Skeletal muscle cell (primary cell): ENCODE measurements around the gene ANGPTL4.
"Not testable (repeated sequence)": the region's sequence is repeated elsewhere in the genome, so short reads cannot be mapped to it uniquely, and the experiment has no call there.

Experiments used
- DNase-seq: peaks from one replicate; pipeline ENCODE4 v3.0.0-alpha.2; 2010; ENCODE audit warnings: low read depth
- H3K4me3 ChIP-seq: 2 replicates; pipeline ENCODE4 v1.5.1; 2011; ENCODE audit warnings: low read depth, mild to moderate bottlenecking, control low read depth, low read length, moderate library complexity

The ANGPTL4 gene

DNA sequence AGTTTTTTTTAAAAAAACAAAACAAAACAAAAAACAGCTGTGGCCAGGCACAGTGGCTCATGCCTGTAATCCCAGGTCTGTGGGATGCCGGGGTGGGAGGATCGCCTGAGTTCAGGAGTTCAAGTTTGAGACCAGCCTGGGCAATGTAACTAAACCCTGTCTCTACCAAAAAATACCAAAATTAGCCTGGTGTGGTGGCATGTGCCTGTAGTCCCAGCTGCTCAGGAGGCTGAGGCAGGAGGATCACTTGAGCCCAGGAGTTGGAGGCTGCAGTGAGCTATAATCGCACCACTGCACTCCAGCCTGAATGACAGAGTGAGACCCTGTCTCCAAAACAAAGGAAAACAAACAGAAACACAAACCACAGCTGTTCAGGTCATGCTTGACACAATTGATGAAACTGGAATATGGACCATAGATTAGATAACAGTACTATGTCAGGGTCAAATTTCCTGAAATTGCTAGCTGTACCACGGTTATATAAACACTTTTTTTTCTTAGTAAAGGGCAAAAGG, 6.9 kb upstream of the ANGPTL4 start:
- DNase-seq = no peak
- no peak overlapping the region for H3K4me3 ChIP-seq

DNA sequence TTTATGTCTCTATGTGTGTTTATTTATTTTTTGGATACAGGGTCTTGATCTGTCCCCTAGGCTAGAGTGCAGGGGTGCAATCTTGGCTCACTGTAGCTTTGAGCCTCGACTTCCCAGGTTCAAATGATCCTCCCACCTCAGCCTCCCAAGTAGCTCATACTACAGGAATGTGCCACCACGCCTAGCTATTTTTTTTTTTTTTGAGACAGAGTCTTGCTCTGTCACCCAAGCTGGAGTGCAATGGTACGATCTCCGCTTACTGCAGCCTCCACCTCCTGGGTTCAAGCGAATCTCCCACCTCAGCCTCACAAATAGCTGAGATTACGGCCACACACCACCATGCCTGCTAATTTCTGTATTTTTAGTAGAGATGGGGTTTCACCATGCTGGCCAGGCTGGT, 5.0 kb upstream of the ANGPTL4 start:
- no peak overlapping the region for H3K4me3 ChIP-seq
- no peak for DNase-seq

DNA sequence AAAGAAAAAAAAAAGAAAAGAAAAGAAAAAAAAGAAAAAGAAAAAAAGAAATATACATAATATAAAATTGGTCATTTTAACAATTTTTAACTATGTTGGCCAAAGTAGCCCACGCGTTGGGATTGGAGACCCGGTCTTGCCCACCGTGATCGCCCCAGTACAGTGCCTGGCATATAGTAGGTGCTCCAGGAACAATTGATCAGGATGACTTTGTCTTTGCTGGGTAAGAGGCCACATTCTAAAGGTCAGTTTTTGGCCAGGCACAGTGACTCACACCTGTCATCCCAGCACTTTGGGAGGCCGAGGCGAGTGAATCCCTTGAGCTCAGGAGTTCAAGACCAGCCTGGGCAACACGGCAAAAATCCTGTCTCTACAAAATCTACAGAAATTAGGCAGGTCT, 3.8 kb upstream of the ANGPTL4 start:
- H3K4me3 ChIP-seq = no peak overlapping the region
- no peak for DNase-seq

DNA sequence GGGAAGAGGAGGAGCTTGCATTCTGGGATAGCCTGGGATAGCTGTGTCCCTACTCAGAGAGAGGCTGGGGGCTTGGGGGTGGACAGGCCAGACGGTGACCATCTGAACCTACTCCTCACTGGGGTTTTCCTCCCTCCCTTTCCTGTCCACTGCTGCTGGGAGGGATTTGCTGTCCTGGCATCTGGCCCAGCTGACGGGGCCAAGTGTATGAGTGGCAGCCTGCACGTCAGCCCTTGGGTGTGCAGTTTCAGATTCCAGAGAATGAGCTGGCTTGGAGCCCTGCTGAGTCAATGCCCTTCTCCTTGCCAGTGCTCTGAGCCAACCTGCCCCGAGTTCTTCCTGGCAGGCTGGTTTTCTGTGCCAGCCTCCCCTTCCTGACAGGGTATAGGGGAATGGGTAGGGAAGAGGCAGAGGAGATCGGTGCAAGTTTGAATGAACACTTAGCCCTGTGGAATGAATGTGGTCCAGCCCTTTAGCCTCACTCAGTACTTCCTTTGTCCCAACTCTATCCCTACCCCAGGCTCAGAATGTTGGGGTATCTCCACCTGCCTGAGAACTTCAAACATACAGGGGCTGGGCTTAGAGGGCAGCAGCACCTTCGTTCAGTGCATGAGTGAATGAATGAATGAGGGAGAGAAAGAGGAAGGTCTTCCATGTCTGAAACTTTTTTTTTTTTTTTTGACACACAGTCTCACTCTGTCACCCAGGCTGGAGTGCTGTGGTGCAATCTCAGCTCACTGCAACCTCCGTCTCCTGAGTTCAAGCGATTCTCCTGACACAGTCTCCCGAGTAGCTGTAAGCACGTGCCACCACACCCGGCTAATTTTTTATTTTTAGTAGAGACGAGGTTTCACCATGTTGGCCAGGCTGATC, 1.8 kb upstream of the ANGPTL4 start:
- peak; percentile 94 for DNase-seq
- H3K4me3 ChIP-seq = no peak overlapping the region

DNA sequence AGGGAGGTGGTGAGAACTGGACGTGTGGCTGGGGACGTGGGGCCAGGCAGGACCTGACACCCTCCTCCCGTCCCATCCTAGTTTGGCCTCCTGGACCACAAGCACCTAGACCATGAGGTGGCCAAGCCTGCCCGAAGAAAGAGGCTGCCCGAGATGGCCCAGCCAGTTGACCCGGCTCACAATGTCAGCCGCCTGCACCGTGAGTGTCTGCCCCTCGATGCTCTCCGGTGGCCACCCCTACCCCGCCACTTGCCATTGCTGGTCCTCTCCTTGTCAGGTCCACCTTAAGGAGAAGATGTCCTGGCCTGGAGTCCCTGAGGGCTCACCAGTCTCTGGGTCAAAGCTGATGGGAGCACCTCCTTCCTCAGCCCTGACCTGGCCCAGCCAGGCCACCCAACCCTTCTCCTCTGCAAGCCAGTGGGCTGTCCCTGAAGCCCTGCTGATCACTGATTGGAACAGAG, 2.2 kb downstream of the ANGPTL4 start:
- no peak for DNase-seq
- H3K4me3 ChIP-seq = peak overlapping the region; percentile 5

DNA sequence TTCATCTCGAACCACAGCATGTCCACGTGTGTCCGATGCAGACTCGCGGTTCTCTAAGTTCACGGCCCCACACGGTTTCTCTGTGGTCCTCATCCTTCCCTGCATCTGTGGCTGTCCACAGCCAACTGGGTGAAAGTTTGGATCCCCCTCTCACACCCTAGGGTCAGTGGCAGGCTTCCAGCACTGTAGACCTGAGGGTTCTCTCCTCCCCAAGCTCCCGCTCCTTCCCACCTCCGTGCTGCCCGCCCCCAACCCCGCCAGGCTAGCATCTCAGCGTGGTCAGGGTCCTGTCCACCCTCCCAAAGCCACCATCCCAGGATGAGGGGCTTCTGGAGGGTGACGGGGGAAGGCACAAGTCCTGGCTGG, 3.0 kb downstream of the ANGPTL4 start:
- H3K4me3 ChIP-seq = peak overlapping the region; percentile 3
- no peak for DNase-seq

DNA sequence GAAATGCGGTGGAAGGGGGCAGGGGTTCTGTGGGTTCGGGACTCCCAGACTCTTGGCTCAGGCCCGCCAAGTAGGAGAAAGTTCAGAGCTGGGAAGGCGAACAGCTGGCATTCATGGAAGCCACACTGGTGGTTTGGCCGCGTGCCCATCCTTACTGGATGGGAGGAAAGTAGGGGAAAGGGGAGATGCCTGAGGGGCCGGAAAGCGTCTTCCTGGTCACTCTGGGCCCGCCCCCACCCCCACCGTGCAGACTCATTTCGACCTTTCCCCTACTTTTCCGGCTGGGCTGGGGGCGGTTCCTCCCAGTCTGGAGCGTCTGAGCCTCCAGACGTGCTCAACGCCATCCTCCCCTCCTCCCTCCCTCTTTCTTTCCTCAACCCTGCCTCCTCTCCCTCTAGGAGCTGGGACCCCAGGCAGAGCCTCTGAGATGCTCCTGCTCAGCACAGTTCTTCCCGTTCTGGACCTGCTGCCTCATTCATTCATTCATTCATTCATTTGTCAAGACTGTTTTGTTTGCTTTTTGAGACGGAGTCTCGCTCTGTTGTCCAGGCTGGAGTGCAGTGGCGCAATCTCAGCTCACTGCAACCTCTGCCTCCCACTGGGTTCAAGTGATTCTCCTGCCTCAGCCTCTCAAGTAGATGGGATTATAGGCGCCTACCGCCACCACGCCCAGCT, 3.5 kb downstream of the ANGPTL4 start:
- peak; percentile 85 for DNase-seq
- H3K4me3 ChIP-seq = no peak overlapping the region

DNA sequence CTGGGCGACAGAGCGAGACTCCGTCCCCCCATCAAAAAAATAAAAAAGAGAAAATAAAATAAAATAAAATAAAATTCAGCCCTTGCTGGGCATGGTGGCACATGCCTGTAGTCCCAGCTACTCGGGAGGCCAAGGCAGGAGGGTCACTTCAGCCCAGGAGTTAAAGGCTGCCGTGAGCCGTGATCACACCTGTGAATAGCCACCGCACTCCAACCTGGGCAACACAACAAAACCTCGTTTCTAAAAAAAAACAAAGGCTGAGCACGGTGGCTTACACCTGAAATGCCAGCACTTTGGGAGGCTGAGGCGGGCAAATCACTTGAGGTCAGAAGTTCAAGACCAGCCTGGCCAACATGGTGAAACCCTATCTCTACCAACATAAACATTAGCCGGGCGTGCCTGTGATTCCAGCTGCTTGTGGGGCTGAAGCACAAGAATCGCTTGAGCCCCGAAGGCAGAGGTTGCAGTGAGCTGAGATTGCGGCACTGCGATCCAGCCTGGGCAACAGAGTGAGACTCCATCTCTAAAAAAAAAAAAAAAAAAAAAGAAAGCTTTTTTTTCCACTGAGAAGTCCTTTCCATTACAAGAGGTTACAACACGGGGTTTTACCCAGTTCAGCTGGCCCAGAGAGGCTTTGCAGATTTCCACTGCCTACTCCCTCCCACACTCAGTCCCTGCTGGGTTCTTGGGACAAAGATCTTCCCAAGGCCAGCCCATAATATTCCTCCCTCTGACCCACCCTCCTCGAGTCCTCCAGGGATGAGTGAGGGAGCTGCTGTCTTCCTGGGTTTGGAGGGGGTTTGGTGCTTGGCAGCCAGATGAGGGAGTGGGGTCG, 6.4 kb downstream of the ANGPTL4 start:
- DNase-seq = no peak
- no peak overlapping the region for H3K4me3 ChIP-seq

DNA sequence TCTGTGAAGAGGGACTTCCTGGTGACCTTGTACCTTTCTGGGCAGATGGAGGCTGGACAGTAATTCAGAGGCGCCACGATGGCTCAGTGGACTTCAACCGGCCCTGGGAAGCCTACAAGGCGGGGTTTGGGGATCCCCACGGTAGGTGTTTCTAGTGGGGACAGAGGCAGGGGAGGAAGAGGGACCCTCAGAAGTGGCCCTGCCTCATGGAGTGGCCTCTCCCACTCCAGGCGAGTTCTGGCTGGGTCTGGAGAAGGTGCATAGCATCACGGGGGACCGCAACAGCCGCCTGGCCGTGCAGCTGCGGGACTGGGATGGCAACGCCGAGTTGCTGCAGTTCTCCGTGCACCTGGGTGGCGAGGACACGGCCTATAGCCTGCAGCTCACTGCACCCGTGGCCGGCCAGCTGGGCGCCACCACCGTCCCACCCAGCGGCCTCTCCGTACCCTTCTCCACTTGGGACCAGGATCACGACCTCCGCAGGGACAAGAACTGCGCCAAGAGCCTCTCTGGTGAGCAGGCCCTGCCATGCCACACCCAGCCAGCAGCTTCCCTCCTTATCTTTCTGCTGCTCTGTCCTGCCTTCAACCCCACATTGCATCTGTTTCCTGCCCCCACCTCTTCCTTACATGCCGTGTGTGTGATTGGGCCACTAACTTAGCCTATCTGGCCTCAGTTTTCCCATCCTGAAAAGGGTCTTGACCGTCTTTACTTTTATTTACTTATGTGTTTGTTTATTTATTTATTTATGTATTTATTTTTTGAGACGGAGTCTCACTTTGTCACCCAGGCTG, 7.3 kb downstream of the ANGPTL4 start:
- no peak for DNase-seq
- no peak overlapping the region for H3K4me3 ChIP-seq

DNA sequence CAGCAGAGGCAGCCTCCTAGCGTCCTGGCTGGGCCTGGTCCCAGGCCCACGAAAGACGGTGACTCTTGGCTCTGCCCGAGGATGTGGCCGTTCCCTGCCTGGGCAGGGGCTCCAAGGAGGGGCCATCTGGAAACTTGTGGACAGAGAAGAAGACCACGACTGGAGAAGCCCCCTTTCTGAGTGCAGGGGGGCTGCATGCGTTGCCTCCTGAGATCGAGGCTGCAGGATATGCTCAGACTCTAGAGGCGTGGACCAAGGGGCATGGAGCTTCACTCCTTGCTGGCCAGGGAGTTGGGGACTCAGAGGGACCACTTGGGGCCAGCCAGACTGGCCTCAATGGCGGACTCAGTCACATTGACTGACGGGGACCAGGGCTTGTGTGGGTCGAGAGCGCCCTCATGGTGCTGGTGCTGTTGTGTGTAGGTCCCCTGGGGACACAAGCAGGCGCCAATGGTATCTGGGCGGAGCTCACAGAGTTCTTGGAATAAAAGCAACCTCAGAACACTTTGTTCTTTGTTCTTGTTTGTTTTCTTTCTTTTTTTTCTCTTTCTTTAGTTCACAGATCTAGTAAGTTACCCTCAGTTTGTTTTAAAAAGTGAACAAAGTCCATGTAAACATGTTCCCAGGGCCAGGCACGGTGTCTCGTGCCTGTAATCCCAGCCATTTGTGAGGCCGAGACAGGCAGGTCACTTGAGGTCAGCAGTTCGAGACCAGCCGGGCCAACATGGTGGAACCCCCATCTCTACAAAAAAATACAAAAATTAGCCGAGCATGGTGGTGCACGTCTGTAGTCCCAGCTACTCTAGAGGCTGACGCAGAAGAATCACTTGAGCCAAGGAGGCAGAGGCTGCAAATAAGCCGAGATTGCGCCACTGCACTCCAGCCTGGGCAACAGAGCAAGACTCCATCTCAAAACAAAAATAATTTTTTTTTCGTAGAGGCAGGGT, 10.2 kb downstream of the ANGPTL4 start:
- DNase-seq = no peak
- no peak overlapping the region for H3K4me3 ChIP-seq

DNA sequence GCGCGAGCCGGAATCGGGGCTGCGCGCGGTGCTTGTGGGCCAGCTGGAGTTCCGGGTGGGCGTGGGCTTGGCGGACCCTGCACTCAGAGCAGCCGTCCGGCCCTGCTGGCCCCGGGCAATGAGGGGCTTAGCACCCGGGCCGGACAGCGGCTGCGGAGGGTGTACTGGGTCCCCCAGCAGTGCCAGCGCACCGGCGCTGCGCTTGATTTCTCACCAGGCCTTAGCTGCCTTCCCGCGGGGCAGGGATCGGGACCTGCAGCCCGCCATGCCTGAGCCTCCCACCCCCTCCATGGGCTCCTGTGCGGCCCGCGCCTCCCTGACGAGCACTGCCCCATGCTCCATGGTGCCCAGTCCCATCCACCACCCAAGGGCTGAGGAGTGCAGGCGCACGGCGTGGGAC, 11.8 kb downstream of the ANGPTL4 start:
- not testable (repeated sequence) for H3K4me3 ChIP-seq, DNase-seq

DNA sequence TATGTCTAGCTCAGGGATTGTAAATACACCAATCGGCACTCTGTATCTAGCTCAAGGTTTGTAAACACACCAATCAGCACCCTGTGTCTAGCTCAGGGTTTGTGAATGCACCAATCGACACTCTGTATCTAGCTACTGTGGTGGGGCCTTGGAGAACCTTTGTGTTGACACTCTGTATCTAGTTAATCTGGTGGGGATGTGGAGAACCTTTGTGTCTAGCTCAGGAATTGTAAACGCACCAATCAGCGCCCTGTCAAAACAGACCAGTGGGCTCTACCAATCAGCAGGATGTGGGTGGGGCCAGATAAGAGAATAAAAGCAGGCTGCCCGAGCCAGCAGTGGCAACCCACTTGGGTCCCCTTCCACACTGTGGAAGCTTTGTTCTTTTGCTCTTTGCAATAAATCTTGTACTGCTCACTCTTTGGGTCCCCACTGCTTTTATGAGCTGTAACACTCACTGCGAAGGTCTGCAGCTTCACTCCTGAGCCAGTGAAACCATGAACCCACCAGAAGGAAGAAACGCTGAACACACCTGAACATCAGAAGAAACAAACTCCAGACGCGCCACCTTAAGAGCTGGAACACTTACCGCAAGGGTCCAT, 12.5 kb downstream of the ANGPTL4 start:
- not testable (repeated sequence) for H3K4me3 ChIP-seq, DNase-seq

DNA sequence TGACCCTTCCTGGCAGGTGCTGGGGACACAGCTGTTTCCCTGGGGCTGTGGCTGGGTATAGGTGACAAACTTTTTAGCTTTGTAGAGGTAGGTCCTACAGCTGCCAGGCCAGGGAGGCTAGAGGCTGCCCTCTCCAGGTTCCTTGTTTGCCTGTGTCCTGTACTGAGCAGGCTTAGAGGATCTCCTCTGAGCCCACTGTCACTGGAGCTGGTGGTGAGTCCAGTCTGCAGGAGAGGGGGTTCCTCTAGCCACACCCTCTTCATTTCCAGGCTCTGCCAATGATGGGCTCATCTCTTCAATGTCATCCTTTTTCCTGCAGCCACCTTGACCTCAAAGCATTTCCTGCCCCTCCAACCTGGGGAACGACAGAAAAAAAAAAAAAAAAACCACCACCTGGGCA, 13.6 kb downstream of the ANGPTL4 start:
- no peak overlapping the region for H3K4me3 ChIP-seq
- DNase-seq = no peak

DNA sequence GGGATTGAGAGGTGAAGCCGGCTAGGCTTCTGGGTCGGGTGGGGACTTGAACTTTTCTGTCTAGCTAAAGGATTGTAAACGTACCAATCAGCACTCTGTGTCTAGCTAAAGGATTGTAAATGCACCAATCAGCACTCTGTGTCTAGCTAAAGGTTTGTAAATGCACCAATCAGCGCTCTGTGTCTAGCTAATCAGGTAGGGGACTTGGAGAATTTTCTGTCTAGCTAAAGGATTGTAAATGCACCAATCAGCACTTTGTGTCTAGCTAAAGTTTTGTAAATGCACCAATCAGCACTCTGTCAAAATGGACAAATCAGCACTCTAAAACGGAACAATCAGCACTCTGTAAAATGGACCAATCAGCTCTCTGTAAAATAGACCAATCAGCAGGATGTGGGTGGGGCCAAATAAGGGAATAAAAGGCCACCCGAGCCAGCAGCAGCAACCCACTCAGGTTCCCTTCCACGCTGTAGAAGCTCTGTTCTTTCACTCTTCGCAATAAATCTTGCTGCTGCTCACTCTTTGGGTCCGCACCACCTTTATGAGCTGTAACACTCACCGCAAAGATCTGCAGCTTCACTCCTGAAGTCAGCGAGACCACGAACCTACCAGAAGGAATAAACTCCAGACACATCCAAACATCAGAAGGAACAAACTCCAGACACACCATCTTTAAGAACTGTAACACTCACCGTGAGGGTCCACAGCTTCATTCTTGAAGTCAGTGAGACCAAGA, 15.4 kb downstream of the ANGPTL4 start:
- not testable (repeated sequence) for DNase-seq

DNA sequence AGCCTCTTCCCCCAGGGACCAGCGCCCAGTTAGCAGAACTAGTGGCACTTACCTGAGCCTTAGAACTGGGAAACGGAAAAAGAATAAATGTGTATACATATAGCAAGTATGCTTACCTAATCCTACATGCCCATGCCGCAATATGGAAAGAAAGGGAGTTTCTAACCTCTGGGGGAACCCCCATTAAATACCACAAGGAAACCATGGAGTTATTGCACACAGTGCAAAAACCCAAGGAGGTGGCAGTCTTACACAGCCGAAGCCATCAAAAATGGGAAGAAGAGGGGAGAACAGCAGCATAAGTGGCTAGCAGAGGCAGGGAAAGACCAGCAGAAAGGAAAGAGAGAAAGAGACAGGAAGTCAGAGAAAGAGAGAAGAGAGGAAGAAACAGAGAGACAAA, 20.6 kb downstream of the ANGPTL4 start:
- not testable (repeated sequence) for H3K4me3 ChIP-seq, DNase-seq

More for the DNA sequence above, 15.4 kb downstream of the ANGPTL4 start:
- not testable (repeated sequence) for H3K4me3 ChIP-seq

DNA sequence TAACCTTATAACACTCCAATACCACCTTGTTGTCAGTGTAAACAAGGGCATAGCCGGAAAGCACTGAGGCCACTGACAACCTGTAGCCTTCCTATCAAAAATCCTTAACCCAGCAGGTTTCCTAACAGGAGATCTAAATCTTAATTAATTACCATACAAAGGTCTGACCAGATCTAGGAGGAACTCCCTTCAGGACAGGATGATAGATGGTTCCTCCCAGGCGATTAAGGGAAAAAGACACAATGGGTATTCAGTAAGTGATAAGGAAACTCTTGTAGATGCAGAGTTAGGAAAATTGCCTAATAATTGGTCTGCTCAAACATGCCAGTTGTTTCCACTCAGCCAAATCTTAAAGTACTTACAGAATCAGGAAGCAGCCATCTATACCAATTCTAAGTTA, 21.1 kb downstream of the ANGPTL4 start:
- not testable (repeated sequence) for H3K4me3 ChIP-seq, DNase-seq

DNA sequence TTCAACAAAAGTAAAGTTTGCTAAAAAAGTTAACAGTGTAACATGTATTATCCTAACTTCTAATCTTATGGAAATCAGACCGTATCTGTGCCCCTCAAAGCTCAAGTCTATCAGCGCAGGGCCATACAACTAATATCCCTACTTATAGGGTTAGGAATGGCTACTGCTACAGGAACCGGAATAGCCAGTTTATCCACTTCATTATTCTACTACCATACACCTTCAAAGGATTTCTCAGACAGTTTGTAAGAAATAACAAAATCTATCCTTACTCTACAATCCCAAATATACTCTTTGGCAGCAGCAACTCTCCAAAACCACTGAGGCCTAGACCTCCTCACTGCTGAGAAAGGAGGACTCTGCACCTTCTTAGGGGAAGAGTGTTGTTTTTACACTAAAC, 21.6 kb downstream of the ANGPTL4 start:
- DNase-seq, H3K4me3 ChIP-seq: not testable (repeated sequence)
